OCI-LY1 (cell line): ENCODE measurements around the gene LOC128125822.
"Not testable (repeated sequence)": the region's sequence is repeated elsewhere in the genome, so short reads cannot be mapped to it uniquely, and the experiment has no call there.

ENCODE experiments used
- H2AFZ ChIP-seq: fragments of 200-600 bp; sonication (generic), shearing (Covaris generic); 2 replicates; pipeline ENCODE4 v1.6.0; 2014; ENCODE audit warnings: antibody characterized with exemption, mild to moderate bottlenecking, low read length
- H3F3A ChIP-seq: fragments of 200-600 bp; sonication (generic), shearing (Covaris generic); 2 replicates; pipeline ENCODE4 v1.6.0; 2014; ENCODE audit warnings: mild to moderate bottlenecking, antibody characterized with exemption, low read length, moderate library complexity; ENCODE audit not compliant: insufficient read depth
- H3K27ac ChIP-seq: fragments of 200-600 bp; sonication (generic); 2 replicates; pipeline ENCODE4 v1.5.1; 2014; ENCODE audit warnings: low read length, mixed run types, mild to moderate bottlenecking, low read depth; ENCODE audit not compliant: poor library complexity, severe bottlenecking
- H3K27me3 ChIP-seq: fragments of 200-600 bp; sonication (generic); 2 replicates; pipeline ENCODE4 v1.6.0; 2014; ENCODE audit warnings: antibody characterized with exemption, mild to moderate bottlenecking, low read length, moderate library complexity; ENCODE audit not compliant: insufficient read depth
- H3K36me3 ChIP-seq: fragments of 200-600 bp; sonication (generic); 2 replicates; pipeline ENCODE4 v1.6.1; 2014; ENCODE audit warnings: mild to moderate bottlenecking, antibody characterized with exemption, low read length, moderate library complexity, mixed read lengths; ENCODE audit not compliant: insufficient read depth
- H3K4me1 ChIP-seq: fragments of 200-600 bp; sonication (generic); 2 replicates; pipeline ENCODE4 v1.5.1; 2014; ENCODE audit warnings: mild to moderate bottlenecking, low read length, moderate library complexity; ENCODE audit not compliant: insufficient read depth, severe bottlenecking
- H3K4me2 ChIP-seq: fragments of 200-600 bp; sonication (generic), shearing (Covaris generic); 2 replicates; pipeline ENCODE4 v1.6.1; 2014; ENCODE audit warnings: low read length
- H3K4me3 ChIP-seq: fragments of 200-600 bp; sonication (generic); 2 replicates; pipeline ENCODE4 v1.5.1; 2014; ENCODE audit warnings: low read length, low read depth, mild to moderate bottlenecking, mixed read lengths; ENCODE audit not compliant: poor library complexity, severe bottlenecking
- H3K79me2 ChIP-seq: fragments of 200-600 bp; shearing (Covaris generic); 2 replicates; pipeline ENCODE4 v1.6.1; 2016; ENCODE audit warnings: mixed run types, low read length, mixed read lengths; ENCODE audit not compliant: insufficient read depth
- H3K9ac ChIP-seq: fragments of 200-600 bp; sonication (generic), shearing (Covaris generic); 2 replicates; pipeline ENCODE4 v1.6.1; 2014; ENCODE audit warnings: mild to moderate bottlenecking, low read length, mixed read lengths
- H3K9me2 ChIP-seq: fragments of 200-600 bp; sonication (generic), shearing (Covaris generic); 2 replicates; pipeline ENCODE4 v1.6.1; 2014; ENCODE audit warnings: low read depth, mild to moderate bottlenecking, low read length, mixed read lengths
- H3K9me3 ChIP-seq: fragments of 200-600 bp; shearing (Covaris generic); 2 replicates; pipeline ENCODE4 v1.6.1; 2014; ENCODE audit warnings: low read length, mixed read lengths
- H4K20me1 ChIP-seq: fragments of 200-600 bp; sonication (generic), shearing (Covaris generic); 2 replicates; pipeline ENCODE4 v1.6.0; 2016; ENCODE audit warnings: mild to moderate bottlenecking, low read length; ENCODE audit not compliant: insufficient read depth
- EZH2 ChIP-seq: fragments of 200-600 bp; sonication (generic), shearing (Covaris generic); IDR thresholded peaks from 2 replicates; pipeline ENCODE4 v1.8.0; 2017; ENCODE audit warnings: borderline replicate concordance, mixed run types, mild to moderate bottlenecking, antibody characterized with exemption, low read length, moderate library complexity, mixed read lengths
- TF ChIP-seq, protein P1 (sequence below): fragments of 200-600 bp; sonication (generic), shearing (Covaris generic); IDR thresholded peaks from 2 replicates; pipeline ENCODE4 v1.5.1; 2017; ENCODE audit warnings: mild to moderate bottlenecking, antibody characterized with exemption, low read length, moderate library complexity, mixed read lengths

LOC128125822 gene

DNA sequence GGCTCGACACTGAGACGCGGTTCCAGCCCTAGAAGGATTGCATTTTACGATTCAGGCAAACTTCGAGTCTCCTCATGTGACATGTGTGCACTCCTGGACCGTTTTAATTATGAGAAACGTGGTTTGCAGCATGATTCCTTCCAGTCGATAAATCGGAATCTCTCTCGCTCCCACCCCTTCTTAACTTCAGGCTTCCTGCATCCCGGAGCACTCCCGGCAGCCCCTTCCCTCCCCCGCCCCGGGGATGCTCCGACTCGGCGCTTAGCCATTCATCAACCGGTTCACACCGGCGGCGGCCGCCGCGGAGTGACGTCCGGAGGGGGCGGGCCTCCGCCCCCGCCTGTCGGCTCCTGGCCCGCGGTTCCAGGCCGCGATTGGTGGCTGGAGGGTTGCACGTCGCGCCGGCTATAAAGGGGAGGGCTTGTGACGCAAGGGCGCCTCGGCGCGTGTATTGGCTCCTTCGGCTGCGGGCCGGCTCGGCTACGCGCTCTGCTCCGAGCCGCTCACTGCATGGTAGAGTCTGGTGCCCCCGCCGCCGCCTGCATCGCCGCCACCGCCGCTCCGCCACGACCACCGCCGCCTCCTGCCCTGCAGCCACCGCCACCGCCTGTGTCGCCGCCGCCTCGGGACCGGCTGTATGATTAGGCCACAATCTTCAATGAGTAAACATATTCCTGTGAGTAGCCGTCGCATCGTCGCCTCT is at the start of gene LOC128125822, which contains the start of gene PTP4A1:
Gene LOC128125822, plus strand, starts transcription at position 437 of the 703 bp plus-strand sequence.
Gene PTP4A1, plus strand, starts transcription at position 437 of the 703 bp plus-strand sequence. CDS start 4,401 bp downstream, outside the sequence.
- Histone ChIP-seq H3K36me3 (peaks cover 29% of the 10 kb centered on the region), H3K79me2 (peaks cover 33% of the 10 kb centered on the region), H3F3A (no peaks in the 10 kb centered on the region), H3K4me3 (peak within 1 kb of the TSS; percentile 78), H3K4me2 (peak within 1 kb of the TSS; percentile 89), H2AFZ (peak within 1 kb of the TSS; percentile 39), H3K27me3 (no peaks in the 10 kb centered on the region), H3K27ac (peak within 1 kb of the TSS; percentile 89), H3K9me2 (no peaks in the 10 kb centered on the region), H3K9ac (peak within 1 kb of the TSS; percentile 83), H3K9me3 (no peaks in the 10 kb centered on the region), H4K20me1 (no peaks in the 10 kb centered on the region), H3K4me1 (peaks cover 22% of the 10 kb centered on the region)
- TF ChIP-seq EZH2, result no peak
- TF ChIP-seq, protein P1, sequence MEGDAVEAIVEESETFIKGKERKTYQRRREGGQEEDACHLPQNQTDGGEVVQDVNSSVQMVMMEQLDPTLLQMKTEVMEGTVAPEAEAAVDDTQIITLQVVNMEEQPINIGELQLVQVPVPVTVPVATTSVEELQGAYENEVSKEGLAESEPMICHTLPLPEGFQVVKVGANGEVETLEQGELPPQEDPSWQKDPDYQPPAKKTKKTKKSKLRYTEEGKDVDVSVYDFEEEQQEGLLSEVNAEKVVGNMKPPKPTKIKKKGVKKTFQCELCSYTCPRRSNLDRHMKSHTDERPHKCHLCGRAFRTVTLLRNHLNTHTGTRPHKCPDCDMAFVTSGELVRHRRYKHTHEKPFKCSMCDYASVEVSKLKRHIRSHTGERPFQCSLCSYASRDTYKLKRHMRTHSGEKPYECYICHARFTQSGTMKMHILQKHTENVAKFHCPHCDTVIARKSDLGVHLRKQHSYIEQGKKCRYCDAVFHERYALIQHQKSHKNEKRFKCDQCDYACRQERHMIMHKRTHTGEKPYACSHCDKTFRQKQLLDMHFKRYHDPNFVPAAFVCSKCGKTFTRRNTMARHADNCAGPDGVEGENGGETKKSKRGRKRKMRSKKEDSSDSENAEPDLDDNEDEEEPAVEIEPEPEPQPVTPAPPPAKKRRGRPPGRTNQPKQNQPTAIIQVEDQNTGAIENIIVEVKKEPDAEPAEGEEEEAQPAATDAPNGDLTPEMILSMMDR, result no peak

DNA sequence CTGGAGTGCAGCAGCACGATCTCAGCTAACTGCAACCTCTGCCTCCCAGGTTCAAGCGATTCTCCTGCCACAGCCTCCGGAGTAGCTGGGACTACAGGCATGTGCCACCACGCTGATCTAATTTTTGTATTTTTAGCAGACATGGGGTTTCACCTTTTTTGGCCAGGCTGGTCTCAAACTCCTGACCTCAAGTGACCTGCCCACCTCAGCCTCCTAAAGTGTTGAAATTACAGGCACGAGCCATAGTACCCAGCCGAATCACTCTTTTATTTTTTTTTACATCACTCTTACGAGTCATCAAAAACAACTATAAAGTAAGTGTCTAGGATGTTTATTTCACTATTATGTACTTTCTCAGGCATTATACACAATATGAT is 49.4 kb upstream of the LOC128125822 start:
- H4K20me1 ChIP-seq, H3K27ac ChIP-seq, H3K9ac ChIP-seq, H3K4me2 ChIP-seq, H2AFZ ChIP-seq, H3K79me2 ChIP-seq, H3K27me3 ChIP-seq, H3K4me3 ChIP-seq, H3K9me3 ChIP-seq, H3K4me1 ChIP-seq, H3K36me3 ChIP-seq, H3F3A ChIP-seq, H3K9me2 ChIP-seq: not testable (repeated sequence)

DNA sequence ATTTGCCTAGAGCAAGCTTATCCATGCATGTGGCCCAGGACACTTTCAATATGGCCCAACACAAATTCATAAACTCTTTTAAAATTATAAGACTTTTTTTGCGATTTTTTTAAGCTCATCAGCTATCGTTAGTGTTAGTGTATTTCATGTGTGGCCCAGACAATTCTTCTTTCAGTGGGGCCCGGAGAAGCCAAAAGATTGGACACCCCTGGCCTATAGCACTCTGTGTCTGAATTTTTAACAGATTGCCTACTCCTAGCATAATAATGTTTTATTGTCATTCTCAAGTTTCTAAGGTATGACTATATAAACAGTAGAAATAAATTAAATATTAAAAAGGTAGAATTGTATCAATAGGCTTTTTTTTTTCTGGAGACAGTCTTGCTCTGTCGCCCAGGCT is 48.6 kb upstream of the LOC128125822 start:
- Histone ChIP-seq H3K36me3 (no peaks in the 10 kb centered on the region), H3K4me3 (no peak overlapping the region), H3K27me3 (no peaks in the 10 kb centered on the region), H4K20me1 (no peaks in the 10 kb centered on the region), H3F3A (no peaks in the 10 kb centered on the region), H3K4me1 (peaks cover 8% of the 10 kb centered on the region), H3K9me2 (no peaks in the 10 kb centered on the region), H3K4me2 (no peak overlapping the region), H3K79me2 (no peaks in the 10 kb centered on the region), H3K9me3 (no peaks in the 10 kb centered on the region), H2AFZ (no peak overlapping the region), H3K27ac (no peak overlapping the region), H3K9ac (no peak overlapping the region)
- TF ChIP-seq, protein P1, result no peak
- no peak for TF ChIP-seq EZH2
